ENCODE results near the gene POLR3A.

GRCh38 chr10:78065611-78066010 is 36.3 kb upstream of the POLR3A start:
- TF ChIP-seq POLR2AphosphoS5 (IDR thresholded peaks at IDR 0.05; ENCODE audit: insufficient read depth in 1 of 2, low read depth in 1 of 2) (no peak), CTCF (IDR thresholded peaks at IDR 0.05) (no peak), POLR2A (IDR thresholded peaks at IDR 0.05) (no peak)
